ENCODE measurements around the gene TAF11.
A peak's percentile ranks its signal among the peaks of the same experiment; 100 is the strongest.
"Not testable (repeated sequence)": the region's sequence is repeated elsewhere in the genome, so short reads cannot be mapped to it uniquely, and the experiment has no call there.

Gene TAF11

GRCh38 chr6:34860776-34861175 is 27.1 kb downstream of the TAF11 start:
- DNase-seq = no peak

GRCh38 chr6:34859951-34860350 is 27.9 kb downstream of the TAF11 start:
- no peak for DNase-seq

GRCh38 chr6:34858681-34859080 is 29.2 kb downstream of the TAF11 start:
- no peak for DNase-seq

GRCh38 chr6:34855463-34855862 is 32.4 kb downstream of the TAF11 start:
- no peak for DNase-seq

- DNase-seq = peak; percentile 58
Observed at GRCh38 chr6:34852406-34853085, 35.3 kb downstream of the TAF11 start.

- no peak for DNase-seq
Observed at GRCh38 chr6:34851361-34851760, 36.5 kb downstream of the TAF11 start.

- DNase-seq = not testable (repeated sequence)
Observed at GRCh38 chr6:34849066-34849465, 38.8 kb downstream of the TAF11 start.

GRCh38 chr6:34839666-34840352 is 48.0 kb downstream of the TAF11 start:
- DNase-seq = peak; percentile 11

GRCh38 chr6:34837528-34837927 is 50.3 kb downstream of the TAF11 start:
- no peak for DNase-seq

GRCh38 chr6:34836451-34836850 is 51.4 kb downstream of the TAF11 start:
- no peak for DNase-seq

GRCh38 chr6:34836008-34836407 is 51.8 kb downstream of the TAF11 start:
- no peak for DNase-seq

GRCh38 chr6:34834789-34835518 is 52.9 kb downstream of the TAF11 start:
- DNase-seq = peak; percentile 73

GRCh38 chr6:34832942-34833341 is 54.9 kb downstream of the TAF11 start:
- DNase-seq = no peak

- no peak for DNase-seq
Observed at GRCh38 chr6:34829137-34829536, 58.7 kb downstream of the TAF11 start.
